Measurements from ENCODE around the gene GPX3.

Gene GPX3, protein sequence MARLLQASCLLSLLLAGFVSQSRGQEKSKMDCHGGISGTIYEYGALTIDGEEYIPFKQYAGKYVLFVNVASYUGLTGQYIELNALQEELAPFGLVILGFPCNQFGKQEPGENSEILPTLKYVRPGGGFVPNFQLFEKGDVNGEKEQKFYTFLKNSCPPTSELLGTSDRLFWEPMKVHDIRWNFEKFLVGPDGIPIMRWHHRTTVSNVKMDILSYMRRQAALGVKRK

DNA sequence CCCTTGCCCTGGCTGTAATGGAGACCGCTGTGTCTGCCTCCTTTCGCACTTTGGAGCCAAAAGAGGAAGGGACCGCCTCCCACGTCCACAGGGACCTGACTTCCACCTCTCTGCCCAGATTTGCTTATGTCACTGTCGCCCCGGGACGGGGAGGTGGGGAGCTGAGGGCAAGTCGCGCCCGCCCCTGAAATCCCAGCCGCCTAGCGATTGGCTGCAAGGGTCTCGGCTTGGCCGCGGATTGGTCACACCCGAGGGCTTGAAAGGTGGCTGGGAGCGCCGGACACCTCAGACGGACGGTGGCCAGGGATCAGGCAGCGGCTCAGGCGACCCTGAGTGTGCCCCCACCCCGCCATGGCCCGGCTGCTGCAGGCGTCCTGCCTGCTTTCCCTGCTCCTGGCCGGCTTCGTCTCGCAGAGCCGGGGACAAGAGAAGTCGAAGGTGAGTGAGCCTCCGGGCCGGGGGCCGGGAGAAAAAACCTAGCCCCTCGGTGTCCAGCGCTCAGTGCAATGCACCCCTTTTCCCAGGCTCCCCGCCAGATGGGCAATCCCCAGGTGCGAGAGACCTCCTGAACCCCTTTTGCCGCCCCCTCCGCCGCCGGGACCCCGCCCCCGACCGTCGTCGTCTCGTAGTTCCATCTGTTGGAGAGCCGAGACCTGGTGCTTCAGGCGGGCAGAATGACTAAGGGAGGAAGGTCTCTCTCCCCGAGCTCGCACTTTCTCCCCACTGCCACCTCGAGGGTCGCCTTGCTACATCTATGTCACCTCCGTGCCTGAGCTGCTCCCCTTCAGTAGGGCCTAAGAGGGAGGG, at the start of gene GPX3:
GPX3 (plus strand) TSS at position 288 of the 807 bp plus-strand sequence; CDS start at position 352, 64 bp downstream.
- no peak for DNase-seq

GRCh38 chr5:150978590-150978989, 41.8 kb upstream of the GPX3 start:
- no peak for DNase-seq

DNA sequence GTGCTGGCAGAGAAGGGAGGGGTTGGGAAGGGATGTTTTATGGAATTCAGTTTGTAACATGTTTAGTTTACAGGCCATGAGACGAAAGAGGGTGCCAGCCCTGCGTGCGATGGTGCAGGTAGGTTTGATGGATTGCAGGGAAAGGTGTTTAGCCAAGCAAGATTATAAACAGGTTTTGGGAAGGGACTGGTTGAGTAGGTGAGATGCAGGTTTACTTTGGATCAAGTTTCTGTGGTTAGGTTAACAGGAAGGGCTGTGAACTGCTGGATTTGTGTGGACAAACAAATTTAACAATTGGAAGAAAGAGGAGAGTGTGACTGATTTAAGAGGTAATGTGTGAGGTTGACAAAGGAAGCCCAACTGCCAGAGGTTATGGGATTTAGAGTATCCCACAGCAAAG, 32.6 kb upstream of the GPX3 start:
- no peak for DNase-seq

DNA sequence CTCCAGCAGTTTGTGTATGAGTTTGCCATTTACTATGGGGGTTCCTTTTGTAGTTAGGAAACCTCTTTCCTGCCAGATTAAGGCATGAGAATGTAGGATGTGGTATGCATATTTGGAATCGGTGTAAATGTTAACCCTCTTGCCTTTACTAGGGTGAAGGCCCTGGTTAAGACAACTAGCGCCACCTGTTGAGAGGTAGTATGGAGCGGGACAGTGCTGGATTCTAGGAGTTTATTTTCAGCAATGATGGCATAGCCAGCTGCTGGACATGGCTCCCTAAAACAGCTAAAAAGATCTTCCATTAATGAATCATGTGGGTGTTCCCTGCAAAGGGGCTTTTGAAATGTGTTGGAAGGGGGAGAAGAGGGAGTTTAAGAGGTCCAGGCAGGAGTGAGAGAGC, 30.7 kb upstream of the GPX3 start:
- no peak for DNase-seq

DNA sequence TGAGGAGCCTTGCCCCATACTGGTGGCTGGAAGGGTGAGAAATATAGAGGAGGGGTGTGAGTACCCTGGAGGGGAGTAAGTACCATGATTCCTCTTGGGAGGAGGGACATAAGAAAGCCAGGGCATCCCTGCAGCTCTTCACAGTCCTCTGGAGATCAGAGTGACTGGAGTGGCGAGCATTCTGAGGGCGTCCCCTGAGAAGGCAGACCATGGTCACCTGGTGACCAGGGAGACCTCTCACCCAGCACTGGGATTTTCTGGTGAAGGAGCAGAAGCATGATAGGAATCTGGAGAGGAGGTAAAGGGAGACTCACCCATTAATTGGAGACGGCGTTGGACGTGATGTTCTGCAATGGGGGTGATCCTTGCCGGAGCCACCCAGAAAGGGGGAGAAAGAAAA, 27.7 kb upstream of the GPX3 start:
- DNase-seq, result no peak

DNA sequence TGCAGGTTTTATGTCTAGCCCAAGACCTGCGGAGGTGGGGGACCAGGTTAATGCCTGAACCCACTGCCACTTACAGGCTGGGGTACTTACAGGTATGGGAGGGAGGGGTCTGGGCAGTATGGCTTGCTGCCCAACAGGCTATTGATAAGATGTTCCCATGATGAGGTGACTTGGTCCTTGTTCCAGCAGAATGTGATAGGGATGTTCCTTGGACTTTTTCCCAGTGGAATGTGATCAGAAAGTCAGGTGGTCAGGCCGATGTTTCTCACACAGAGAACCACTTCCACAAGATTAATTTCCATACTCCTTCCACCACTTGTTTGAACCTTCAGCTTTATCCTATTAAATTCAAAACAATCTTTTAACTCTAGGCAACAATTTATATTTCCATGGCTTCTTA, 27.0 kb upstream of the GPX3 start:
- no peak for DNase-seq

- DNase-seq, result no peak
Measured at GRCh38 chr5:150993826-150994412, 26.5 kb upstream of the GPX3 start.

DNA sequence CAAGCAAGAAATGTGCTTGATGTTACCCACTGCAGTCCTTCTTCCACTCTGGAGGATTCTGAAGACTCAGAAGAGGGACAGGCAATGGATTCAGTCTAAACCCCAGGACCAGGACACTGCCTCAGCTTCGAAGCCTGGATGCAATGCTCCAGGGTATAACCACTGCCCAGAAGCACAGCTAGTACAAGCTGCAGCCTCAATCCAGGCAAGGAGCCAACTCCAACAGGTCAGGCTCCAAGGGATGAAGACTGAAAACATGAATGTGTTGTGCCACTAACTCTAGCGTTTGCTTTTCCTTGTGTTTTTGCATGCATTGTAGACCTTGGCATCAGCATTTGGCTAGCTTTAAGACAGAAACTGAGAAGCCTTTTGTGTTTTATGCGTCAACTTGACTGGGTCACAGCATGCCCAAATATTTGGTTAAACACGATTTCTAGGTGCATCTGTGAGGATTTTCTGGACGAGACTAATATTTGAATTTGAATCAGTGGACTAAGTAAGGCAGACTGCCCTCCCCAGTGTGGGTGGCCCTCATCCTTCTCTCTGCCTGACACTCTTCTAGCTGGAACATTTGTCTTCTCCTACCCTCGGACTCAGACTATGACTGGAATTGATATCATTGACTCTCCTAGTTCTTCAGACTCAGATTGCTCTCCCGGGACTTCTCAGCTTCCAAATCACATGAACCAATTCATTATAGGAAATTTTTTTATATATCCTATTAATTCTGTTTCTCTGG, 20.5 kb upstream of the GPX3 start:
- DNase-seq, result no peak

DNA sequence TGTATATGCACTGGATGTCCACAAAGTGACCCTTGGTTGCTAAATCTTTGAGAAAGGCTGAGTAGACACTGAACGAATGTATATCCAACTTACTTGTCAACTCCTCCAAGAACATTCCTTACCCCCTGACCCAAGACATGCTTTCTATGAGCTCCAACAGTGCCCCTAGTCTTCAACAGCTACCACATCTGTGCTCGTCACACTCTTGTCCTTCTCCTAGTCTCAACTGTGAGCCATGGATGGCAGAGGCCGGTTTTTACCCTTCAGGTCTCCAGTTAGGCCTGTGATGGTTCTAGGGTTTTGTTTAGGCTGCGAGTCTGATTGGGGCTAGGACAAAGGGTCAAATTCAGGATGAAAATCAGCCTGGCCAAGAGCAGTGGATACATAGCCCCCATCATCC, 19.0 kb upstream of the GPX3 start:
- DNase-seq, result no peak

DNA sequence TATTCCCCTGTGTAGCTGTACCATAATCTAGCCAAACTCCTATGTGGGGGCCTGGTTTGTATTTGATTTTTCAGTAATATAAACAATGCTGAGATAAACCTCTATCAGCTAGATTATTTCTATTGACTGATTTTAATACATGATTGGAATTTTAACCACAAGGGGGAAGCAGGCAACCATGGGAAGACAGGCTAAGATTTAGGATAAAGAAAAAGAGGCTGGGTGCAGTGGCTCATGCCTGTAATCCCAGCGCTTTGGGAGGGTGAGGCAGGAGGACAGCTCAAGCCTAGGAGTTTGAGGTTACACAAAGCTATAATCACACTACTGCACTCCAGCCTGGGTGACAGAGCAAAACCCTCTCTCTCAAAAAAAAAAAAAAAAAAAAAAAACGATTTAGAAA, 18.1 kb upstream of the GPX3 start:
- no peak for DNase-seq

GRCh38 chr5:151002681-151003502, 17.5 kb upstream of the GPX3 start:
- no peak for DNase-seq

GRCh38 chr5:151003503-151003860, 16.9 kb upstream of the GPX3 start:
- no peak for DNase-seq

GRCh38 chr5:151004499-151004898, 15.9 kb upstream of the GPX3 start:
- no peak for DNase-seq

GRCh38 chr5:151005187-151005949, 15.0 kb upstream of the GPX3 start:
- no peak for DNase-seq

- no peak for DNase-seq
Measured at GRCh38 chr5:151005950-151006576, 14.3 kb upstream of the GPX3 start.

DNA sequence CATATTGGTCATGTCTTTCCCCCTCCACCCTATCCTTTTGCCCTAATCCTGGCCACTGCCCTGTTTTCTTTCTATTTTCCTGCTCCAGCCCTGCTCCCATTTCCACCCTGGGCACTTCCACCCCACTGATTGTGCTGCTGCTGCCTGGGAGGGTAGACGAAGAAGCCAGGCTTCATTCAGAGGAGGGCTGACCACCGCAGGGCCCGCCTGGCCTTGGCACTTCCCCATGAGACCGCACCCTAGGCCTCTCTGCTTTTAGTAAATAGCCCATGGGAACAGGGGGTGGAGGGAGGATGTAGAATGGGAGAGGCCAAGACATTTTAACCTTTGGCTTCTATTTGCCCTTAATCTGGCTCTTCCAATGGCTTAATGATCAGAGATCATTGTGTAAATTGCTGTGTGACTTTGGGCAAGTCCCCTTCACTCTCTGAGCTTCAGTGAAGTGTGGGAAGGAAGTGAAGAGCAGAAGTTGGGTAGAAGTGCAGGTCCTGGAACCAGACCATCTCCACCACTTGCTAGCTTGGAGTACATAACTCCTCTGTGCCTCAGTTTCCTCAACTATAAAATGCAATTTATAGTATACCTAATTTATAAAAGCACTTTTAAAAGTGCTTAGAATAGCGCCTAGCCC, 13.6 kb upstream of the GPX3 start:
- no peak for DNase-seq

DNA sequence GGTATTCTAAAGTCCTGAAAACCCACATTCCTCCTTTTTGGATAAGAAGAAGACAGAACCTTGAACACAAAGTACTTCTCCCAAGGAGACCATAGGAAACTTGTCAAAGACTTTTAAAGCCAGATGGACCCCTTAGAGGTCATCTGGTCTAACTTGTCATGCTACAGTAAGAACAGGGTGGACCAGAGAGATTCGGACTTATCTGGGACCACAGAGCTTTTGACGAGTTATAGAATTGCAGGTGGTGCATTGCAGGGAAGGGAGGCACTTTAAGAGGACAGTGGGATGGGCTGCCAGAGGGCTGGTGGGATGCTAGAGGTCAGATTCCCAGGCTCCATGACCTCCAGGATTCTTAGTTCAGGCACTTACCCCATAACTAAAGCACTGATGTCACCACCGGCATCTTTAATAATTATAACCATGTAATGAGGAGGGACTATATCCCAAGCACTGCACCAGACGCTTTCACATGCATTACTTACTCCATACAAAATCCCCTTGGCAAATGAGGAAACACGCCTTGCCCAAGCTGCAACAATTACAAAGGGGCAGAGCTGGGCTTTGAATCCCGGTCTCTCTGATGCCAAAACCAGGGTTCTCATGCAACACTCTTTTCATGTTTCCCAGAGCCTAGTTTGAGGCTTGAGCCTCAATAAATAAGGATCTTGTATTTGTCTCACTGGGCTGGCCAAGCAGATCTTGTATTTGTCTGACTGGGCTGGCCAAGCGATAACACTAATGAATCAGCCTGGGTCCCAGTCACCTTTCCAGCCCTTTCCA, 12.8 kb upstream of the GPX3 start:
- DNase-seq, result no peak

DNA sequence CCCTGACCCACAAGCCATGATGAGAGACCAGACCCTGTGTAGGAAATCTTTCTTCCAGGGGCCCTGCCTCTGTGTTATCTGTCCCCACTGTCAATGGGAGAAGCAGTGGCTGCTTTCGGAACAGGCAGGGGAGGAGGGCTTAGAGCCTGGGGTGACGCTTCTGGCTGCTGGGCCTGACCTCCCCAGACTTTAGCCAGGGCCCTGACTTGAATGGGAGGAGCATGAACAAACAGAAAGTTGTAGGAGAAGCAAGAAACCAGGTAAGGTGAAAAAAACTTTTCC, 12.2 kb upstream of the GPX3 start:
- no peak for DNase-seq

- DNase-seq, result no peak
Measured at GRCh38 chr5:151008906-151009305, 11.5 kb upstream of the GPX3 start.

GRCh38 chr5:151012862-151013261, 7.5 kb upstream of the GPX3 start:
- DNase-seq, result no peak

All from activated CD4-positive, alpha-beta T cell treated with anti-CD3 and anti-CD28 coated beads, Interleukin-2, amount 50 U/mL, for 1 hour (primary cell).